Neural progenitor cell (in vitro differentiated cells): ENCODE results near the gene C8A. TPM values are rescaled to one million over a fixed set of nuclear protein-coding genes. Genes with fewer than 3 reads are reported as not detected.

Experiments used
- DNase-seq: peaks from one replicate; pipeline ENCODE4 v3.0.0-alpha.2; 2016; ENCODE audit warnings: low spot score
- H2AFZ ChIP-seq: fragments of 200-600 bp; sonication (generic); replicated peaks from 2 replicates; pipeline ENCODE4 v1.6.1; 2016; ENCODE audit warnings: antibody characterized with exemption
- H3F3A ChIP-seq: fragments of 200-600 bp; sonication (generic); 2 replicates; pipeline ENCODE4 v1.6.1; 2016; ENCODE audit warnings: antibody characterized with exemption, low read depth
- H3K27ac ChIP-seq: fragments of 200-600 bp; sonication (generic); 2 replicates; pipeline ENCODE4 v1.5.1; 2016; ENCODE audit warnings: mild to moderate bottlenecking
- H3K27me3 ChIP-seq: fragments of 200-600 bp; sonication (generic); 2 replicates; pipeline ENCODE4 v1.6.1; 2016; ENCODE audit warnings: mild to moderate bottlenecking, moderate library complexity
- H3K36me3 ChIP-seq: fragments of 200-600 bp; sonication (generic); 2 replicates; pipeline ENCODE4 v1.5.1; 2016
- H3K4me1 ChIP-seq: fragments of 200-600 bp; sonication (generic); 2 replicates; pipeline ENCODE4 v1.6.1; 2016; ENCODE audit warnings: mixed run types
- H3K4me2 ChIP-seq: fragments of 200-600 bp; sonication (generic); 2 replicates; pipeline ENCODE4 v1.6.1; 2016
- H3K4me3 ChIP-seq: fragments of 200-600 bp; sonication (generic); 2 replicates; pipeline ENCODE4 v1.5.1; 2016
- H3K79me2 ChIP-seq: fragments of 200-600 bp; sonication (generic); 2 replicates; pipeline ENCODE4 v1.6.1; 2016; ENCODE audit warnings: low read depth
- H3K9ac ChIP-seq: fragments of 200-600 bp; sonication (generic); 2 replicates; pipeline ENCODE4 v1.6.1; 2016
- H3K9me3 ChIP-seq: fragments of 200-600 bp; sonication (generic); 2 replicates; pipeline ENCODE4 v1.5.1; 2016; ENCODE audit warnings: low read depth
- H4K20me1 ChIP-seq: fragments of 200-600 bp; sonication (generic); 2 replicates; pipeline ENCODE4 v1.6.1; 2016; ENCODE audit warnings: low read depth
- H3K27ac Mint-ChIP-seq: 3 replicates; pipeline ENCODE4 v1.8.0; 2021; ENCODE audit warnings: mixed read lengths
- H3K27me3 Mint-ChIP-seq: 2 replicates; pipeline ENCODE4 v1.8.0; 2022; ENCODE audit warnings: low read depth, mild to moderate bottlenecking, inconsistent platforms, moderate library complexity, mixed read lengths; ENCODE audit not compliant: insufficient read depth
- H3K36me3 Mint-ChIP-seq: 3 replicates; pipeline ENCODE4 v1.8.0; 2021; ENCODE audit warnings: mixed read lengths
- H3K4me1 Mint-ChIP-seq: 3 replicates; pipeline ENCODE4 v1.8.0; 2021; ENCODE audit warnings: mixed read lengths
- H3K4me3 Mint-ChIP-seq: 3 replicates; pipeline ENCODE4 v1.8.0; 2021; ENCODE audit warnings: mild to moderate bottlenecking, moderate library complexity, mixed read lengths
- H3K9me3 Mint-ChIP-seq: 3 replicates; pipeline ENCODE4 v1.8.0; 2020; ENCODE audit warnings: mixed read lengths
- CTCF ChIP-seq: fragments of 200-600 bp; sonication (generic); IDR thresholded peaks from 2 replicates; pipeline ENCODE4 v1.5.1; 2017; ENCODE audit warnings: antibody characterized with exemption, mild to moderate bottlenecking
- EZH2 ChIP-seq: fragments of 200-600 bp; sonication (generic); IDR thresholded peaks from 2 replicates; pipeline ENCODE4 v1.6.1; 2017; ENCODE audit warnings: antibody characterized with exemption, mild to moderate bottlenecking, moderate library complexity
- EZH2phosphoT487 ChIP-seq: fragments of 200-600 bp; sonication (generic); IDR thresholded peaks from 2 replicates; pipeline ENCODE4 v1.6.1; 2017; ENCODE audit warnings: antibody characterized with exemption
- total RNA-seq: library from RNA; depleted of rRNA; stranded (reverse); fragments of >200 nt; gene quantifications from 2 replicates; pipeline ENCODE4 v1.2.3, GENCODE V29; 2015; ENCODE audit warnings: low replicate concordance

C8A gene
- total RNA-seq, 1 donor from 2014 or later: not detected

DNA sequence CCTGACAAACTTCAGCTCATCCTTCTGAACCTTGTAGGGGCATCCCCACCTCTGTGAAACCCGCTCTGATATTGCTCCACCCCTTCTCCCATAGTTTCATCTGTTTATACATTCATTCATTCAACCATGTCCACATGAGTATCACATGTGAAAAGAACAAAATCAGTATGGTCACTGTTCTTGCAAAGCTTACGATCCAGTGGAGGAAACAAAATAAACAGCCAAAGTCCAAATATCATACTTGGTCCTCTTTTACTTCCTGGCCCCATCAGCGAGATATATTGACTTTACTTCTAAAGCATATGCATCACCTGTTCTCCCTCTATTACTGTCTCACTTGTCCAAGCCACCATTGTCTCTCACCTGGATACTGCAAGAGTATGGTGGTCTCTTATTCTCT is 35.6 kb downstream of the C8A start:
- peaks cover 2% of the 10 kb centered on the region for H3K27me3 Mint-ChIP-seq
- TF ChIP-seq EZH2phosphoT487 (no peak), CTCF (no peak), EZH2 (no peak)
- H4K20me1 ChIP-seq: no peaks in the 10 kb centered on the region
- no peak overlapping the region for H2AFZ ChIP-seq
- no peak overlapping the region for H3K27ac Mint-ChIP-seq
- no peak overlapping the region for H3K27ac ChIP-seq
- no peaks in the 10 kb centered on the region for H3K4me1 Mint-ChIP-seq
- no peaks in the 10 kb centered on the region for H3K36me3 ChIP-seq
- no peak overlapping the region for H3K4me3 Mint-ChIP-seq
- H3K79me2 ChIP-seq: no peaks in the 10 kb centered on the region
- DNase-seq: no peak
- H3K9me3 Mint-ChIP-seq: peaks cover 2% of the 10 kb centered on the region
- no peaks in the 10 kb centered on the region for H3K9me3 ChIP-seq
- H3K4me2 ChIP-seq: no peak overlapping the region
- H3K4me1 ChIP-seq: no peaks in the 10 kb centered on the region
- H3K9ac ChIP-seq: no peak overlapping the region
- H3K36me3 Mint-ChIP-seq: no peaks in the 10 kb centered on the region
- no peaks in the 10 kb centered on the region for H3F3A ChIP-seq
- H3K4me3 ChIP-seq: no peak overlapping the region
- H3K27me3 ChIP-seq: no peaks in the 10 kb centered on the region

- H3K27me3 Mint-ChIP-seq: peaks cover 2% of the 10 kb centered on the region
Observed at GRCh38 chr1:56894014-56894413, 39.4 kb downstream of the C8A start.

DNA sequence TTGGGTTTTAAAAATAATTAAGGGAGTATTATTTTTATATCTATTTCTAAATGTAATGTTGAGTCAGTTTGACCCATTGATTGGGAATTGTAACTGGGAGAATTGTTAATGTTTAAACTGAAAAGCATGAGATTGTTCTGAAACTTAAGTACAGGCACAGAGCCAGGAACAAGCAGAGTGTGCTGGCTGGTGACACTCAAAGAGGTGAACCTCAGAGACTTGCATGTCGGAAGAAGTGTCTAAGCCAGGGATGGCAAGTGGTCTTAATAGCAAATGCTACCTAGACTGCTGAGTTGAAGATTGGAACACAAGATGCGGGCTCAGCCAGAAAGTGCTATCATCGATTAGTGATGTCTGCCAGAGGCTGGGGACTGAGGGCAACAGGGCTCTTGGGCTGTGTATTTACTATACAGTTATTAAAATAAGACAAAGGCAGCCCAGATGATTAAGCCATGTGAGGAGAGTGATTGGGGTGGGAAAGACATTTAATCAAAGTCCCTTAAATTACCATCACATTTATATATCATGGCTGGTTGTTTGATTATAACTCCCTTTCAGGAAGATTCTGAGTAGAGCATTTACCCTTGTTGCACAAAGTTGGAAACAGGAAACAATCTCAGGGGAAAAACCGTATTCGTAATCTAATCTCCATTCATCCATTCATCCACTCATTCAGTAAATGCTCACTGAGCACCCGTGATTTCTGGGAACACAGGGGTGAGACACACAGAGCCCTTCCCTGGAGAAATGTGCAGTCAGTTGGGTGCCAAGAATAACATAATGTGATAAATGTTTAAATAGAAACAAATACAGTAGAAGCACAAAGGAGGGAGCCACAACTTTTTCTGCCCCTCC is 42.8 kb downstream of the C8A start:
- H3K9me3 Mint-ChIP-seq: no peaks in the 10 kb centered on the region
- Histone ChIP-seq H3K79me2 (no peaks in the 10 kb centered on the region), H3K27ac (no peak overlapping the region), H3K9me3 (no peaks in the 10 kb centered on the region), H3K4me1 (peaks cover 12% of the 10 kb centered on the region), H3F3A (peaks cover 7% of the 10 kb centered on the region), H3K36me3 (no peaks in the 10 kb centered on the region), H3K9ac (no peak overlapping the region), H4K20me1 (no peaks in the 10 kb centered on the region), H3K27me3 (no peaks in the 10 kb centered on the region), H3K4me3 (no peak overlapping the region), H3K4me2 (no peak overlapping the region), H2AFZ (no peak overlapping the region)
- H3K4me3 Mint-ChIP-seq: no peak overlapping the region
- H3K36me3 Mint-ChIP-seq: no peaks in the 10 kb centered on the region
- no peak overlapping the region for H3K27ac Mint-ChIP-seq
- TF ChIP-seq EZH2phosphoT487 (no peak), CTCF (no peak), EZH2 (no peak)
- H3K27me3 Mint-ChIP-seq: peaks cover 2% of the 10 kb centered on the region
- DNase-seq: no peak
- H3K4me1 Mint-ChIP-seq: peaks cover 16% of the 10 kb centered on the region

More at GRCh38 chr1:56894014-56894413, 39.4 kb downstream of the C8A start:
- Histone ChIP-seq H3K4me3 (no peak overlapping the region), H3K27me3 (no peaks in the 10 kb centered on the region), H3K4me1 (no peaks in the 10 kb centered on the region), H3K79me2 (no peaks in the 10 kb centered on the region), H3K9me3 (no peaks in the 10 kb centered on the region), H3K27ac (no peak overlapping the region), H3F3A (no peaks in the 10 kb centered on the region), H3K4me2 (no peak overlapping the region), H3K9ac (no peak overlapping the region), H2AFZ (no peak overlapping the region), H4K20me1 (no peaks in the 10 kb centered on the region), H3K36me3 (no peaks in the 10 kb centered on the region)
- no peak overlapping the region for H3K4me3 Mint-ChIP-seq
- TF ChIP-seq CTCF (no peak), EZH2 (no peak), EZH2phosphoT487 (no peak)
- no peaks in the 10 kb centered on the region for H3K9me3 Mint-ChIP-seq
- no peak for DNase-seq
- no peak overlapping the region for H3K27ac Mint-ChIP-seq
- H3K36me3 Mint-ChIP-seq: no peaks in the 10 kb centered on the region
- H3K4me1 Mint-ChIP-seq: peaks cover 4% of the 10 kb centered on the region
